ENCODE measurements around the gene RAPGEF1.
"Not testable (repeated sequence)": the region's sequence is repeated elsewhere in the genome, so short reads cannot be mapped to it uniquely, and the experiment has no call there.

The RAPGEF1 gene

GRCh38 chr9:131668439-131669268 is 71.2 kb downstream of the RAPGEF1 start:
- DNase-seq = peak; percentile 64 to 66

- no peak for DNase-seq
These were observed 71.8 kb downstream of the RAPGEF1 start for GRCh38 chr9:131668057-131668438.

GRCh38 chr9:131667576-131667975 is 72.3 kb downstream of the RAPGEF1 start:
- peak; percentile 60 to 67 for DNase-seq

- no peak for DNase-seq
These were observed 73.1 kb downstream of the RAPGEF1 start for GRCh38 chr9:131666774-131667173.

GRCh38 chr9:131666029-131666428 is 73.8 kb downstream of the RAPGEF1 start:
- DNase-seq = no peak

GRCh38 chr9:131663288-131663687 is 76.6 kb downstream of the RAPGEF1 start:
- DNase-seq = no peak

GRCh38 chr9:131662289-131662621 is 77.6 kb downstream of the RAPGEF1 start:
- DNase-seq = not testable (repeated sequence)

GRCh38 chr9:131661568-131662288 is 78.1 kb downstream of the RAPGEF1 start:
- peak; percentile 70 to 75 for DNase-seq

- no peak for DNase-seq
These were observed 79.1 kb downstream of the RAPGEF1 start for GRCh38 chr9:131660466-131661405.

- DNase-seq = peak in 1 of 2 experiments; percentile 34
These were observed 81.3 kb downstream of the RAPGEF1 start for GRCh38 chr9:131658377-131659129.

- DNase-seq = no peak
These were observed 81.9 kb downstream of the RAPGEF1 start for GRCh38 chr9:131657940-131658339.

GRCh38 chr9:131657456-131657855 is 82.4 kb downstream of the RAPGEF1 start:
- no peak for DNase-seq

- no peak for DNase-seq
These were observed 82.9 kb downstream of the RAPGEF1 start for GRCh38 chr9:131657037-131657377.

GRCh38 chr9:131656356-131657036 is 83.4 kb downstream of the RAPGEF1 start:
- peak; percentile 61 to 69 for DNase-seq

GRCh38 chr9:131654369-131654768 is 85.5 kb downstream of the RAPGEF1 start:
- DNase-seq = not testable (repeated sequence)

GRCh38 chr9:131651599-131651998 is 88.3 kb downstream of the RAPGEF1 start:
- DNase-seq = no peak

GRCh38 chr9:131651160-131651559 is 88.7 kb downstream of the RAPGEF1 start:
- DNase-seq = no peak

GRCh38 chr9:131650254-131650653 is 89.6 kb downstream of the RAPGEF1 start:
- DNase-seq = no peak

- DNase-seq = no peak
These were observed 90.2 kb downstream of the RAPGEF1 start for GRCh38 chr9:131649646-131650045.

- no peak for DNase-seq
These were observed 94.6 kb downstream of the RAPGEF1 start for GRCh38 chr9:131645078-131645776.

- DNase-seq = no peak
These were observed 97.3 kb downstream of the RAPGEF1 start for GRCh38 chr9:131642496-131643083.
